ENCODE data around the gene MRPS27. TPM values are rescaled to one million over a fixed set of nuclear protein-coding genes. Genes with fewer than 3 reads are reported as not detected.

MRPS27 gene
- total RNA-seq, 4 donors from 2014 or later: 33.2 to 74.9 (median 62.3) TPM

GRCh38 chr5:72305194-72306142 lies 14.6 kb downstream of the MRPS27 start:
- Histone ChIP-seq H3K36me3 (no peaks in the 10 kb centered on the region), H3K4me3 (no peak overlapping the region), H3K27ac (peak overlapping the region in 3 of 4 donors; percentile 12 to 91 (median 16)), H3K27me3 (no peaks in the 10 kb centered on the region), H3K4me1 (peaks cover 8 to 17% of the 10 kb centered on the region in 2 donors), H3K9me3 (no peaks in the 10 kb centered on the region)
- intact Hi-C loops (cut with DNase I; ENCODE audit: low total_unique reads) (no loop called here), in situ Hi-C loops (cut with MboI; ENCODE audit: low sequenced_read_pairs in 4 of 4) (loop anchor here in 3 of 4 donors (5.0 to 25.0 kb wide), 5 partner anchors 168 to 721 kb away; partner anchors contain the start of gene MCCC2 (in 1 of the 3))
- TF ChIP-seq POLR2A (IDR thresholded peaks at IDR 0.05): no peak
- TF ChIP-seq, protein P1, sequence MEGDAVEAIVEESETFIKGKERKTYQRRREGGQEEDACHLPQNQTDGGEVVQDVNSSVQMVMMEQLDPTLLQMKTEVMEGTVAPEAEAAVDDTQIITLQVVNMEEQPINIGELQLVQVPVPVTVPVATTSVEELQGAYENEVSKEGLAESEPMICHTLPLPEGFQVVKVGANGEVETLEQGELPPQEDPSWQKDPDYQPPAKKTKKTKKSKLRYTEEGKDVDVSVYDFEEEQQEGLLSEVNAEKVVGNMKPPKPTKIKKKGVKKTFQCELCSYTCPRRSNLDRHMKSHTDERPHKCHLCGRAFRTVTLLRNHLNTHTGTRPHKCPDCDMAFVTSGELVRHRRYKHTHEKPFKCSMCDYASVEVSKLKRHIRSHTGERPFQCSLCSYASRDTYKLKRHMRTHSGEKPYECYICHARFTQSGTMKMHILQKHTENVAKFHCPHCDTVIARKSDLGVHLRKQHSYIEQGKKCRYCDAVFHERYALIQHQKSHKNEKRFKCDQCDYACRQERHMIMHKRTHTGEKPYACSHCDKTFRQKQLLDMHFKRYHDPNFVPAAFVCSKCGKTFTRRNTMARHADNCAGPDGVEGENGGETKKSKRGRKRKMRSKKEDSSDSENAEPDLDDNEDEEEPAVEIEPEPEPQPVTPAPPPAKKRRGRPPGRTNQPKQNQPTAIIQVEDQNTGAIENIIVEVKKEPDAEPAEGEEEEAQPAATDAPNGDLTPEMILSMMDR (IDR thresholded peaks at IDR 0.05 in 4 of 5, conservative IDR thresholded peaks at IDR 0.05 in 1 of 5): no peak
- ATAC-seq (no peak), DNase-seq (no peak)

DNA sequence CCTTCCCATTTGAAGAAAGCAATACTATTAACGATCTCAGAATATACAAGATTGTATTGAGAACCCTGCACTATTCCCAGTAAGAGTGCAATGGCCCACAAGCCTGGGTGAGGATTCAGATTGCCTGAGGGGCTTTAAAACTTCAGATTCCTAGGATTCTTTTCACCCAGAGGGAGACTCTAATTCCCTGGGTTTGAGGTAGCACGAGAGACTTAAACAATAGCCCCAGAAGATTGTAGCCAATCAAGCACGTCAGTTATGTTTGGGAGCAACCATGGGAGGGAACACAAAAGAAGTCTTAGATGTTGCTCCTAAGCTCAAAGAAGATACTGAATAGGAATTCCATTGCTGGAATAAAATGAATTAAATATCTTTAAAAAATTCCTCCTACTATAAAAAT lies 17.9 kb downstream of the MRPS27 start:
- intact Hi-C loops (cut with DNase I; ENCODE audit: low total_unique reads): no loop called here
- Histone ChIP-seq H3K36me3 (no peaks in the 10 kb centered on the region), H3K27ac (no peak overlapping the region), H3K9me3 (no peaks in the 10 kb centered on the region), H3K27me3 (no peaks in the 10 kb centered on the region), H3K4me3 (no peak overlapping the region), H3K4me1 (peaks cover 4 to 13% of the 10 kb centered on the region in 2 donors)
- in situ Hi-C loops (cut with MboI; ENCODE audit: low sequenced_read_pairs in 4 of 4): loop anchor here in 3 of 4 donors (10.0 to 25.0 kb wide), 4 partner anchors 167 to 717 kb away; partner anchors contain the start of gene MCCC2 (in 1 of the 3)
- no peak for TF ChIP-seq POLR2A (IDR thresholded peaks at IDR 0.05)
- DNase-seq (no peak), ATAC-seq (no peak)

GRCh38 chr5:72301557-72301956 lies 18.5 kb downstream of the MRPS27 start:
- intact Hi-C loops (cut with DNase I; ENCODE audit: low total_unique reads): no loop called here
- Histone ChIP-seq H3K4me1 (peaks cover 0 to 10% of the 10 kb centered on the region in 2 donors), H3K36me3 (no peaks in the 10 kb centered on the region), H3K27me3 (no peaks in the 10 kb centered on the region), H3K4me3 (no peak overlapping the region), H3K9me3 (no peaks in the 10 kb centered on the region), H3K27ac (no peak overlapping the region)
- DNase-seq (no peak), ATAC-seq (no peak)
- no peak for TF ChIP-seq POLR2A (IDR thresholded peaks at IDR 0.05)
- TF ChIP-seq, protein P1 (IDR thresholded peaks at IDR 0.05 in 4 of 5, conservative IDR thresholded peaks at IDR 0.05 in 1 of 5): no peak
- in situ Hi-C loops (cut with MboI; ENCODE audit: low sequenced_read_pairs in 4 of 4): loop anchor here in 3 of 4 donors (10.0 to 25.0 kb wide), 4 partner anchors 167 to 717 kb away; partner anchors contain the start of gene MCCC2 (in 1 of the 3)

DNA sequence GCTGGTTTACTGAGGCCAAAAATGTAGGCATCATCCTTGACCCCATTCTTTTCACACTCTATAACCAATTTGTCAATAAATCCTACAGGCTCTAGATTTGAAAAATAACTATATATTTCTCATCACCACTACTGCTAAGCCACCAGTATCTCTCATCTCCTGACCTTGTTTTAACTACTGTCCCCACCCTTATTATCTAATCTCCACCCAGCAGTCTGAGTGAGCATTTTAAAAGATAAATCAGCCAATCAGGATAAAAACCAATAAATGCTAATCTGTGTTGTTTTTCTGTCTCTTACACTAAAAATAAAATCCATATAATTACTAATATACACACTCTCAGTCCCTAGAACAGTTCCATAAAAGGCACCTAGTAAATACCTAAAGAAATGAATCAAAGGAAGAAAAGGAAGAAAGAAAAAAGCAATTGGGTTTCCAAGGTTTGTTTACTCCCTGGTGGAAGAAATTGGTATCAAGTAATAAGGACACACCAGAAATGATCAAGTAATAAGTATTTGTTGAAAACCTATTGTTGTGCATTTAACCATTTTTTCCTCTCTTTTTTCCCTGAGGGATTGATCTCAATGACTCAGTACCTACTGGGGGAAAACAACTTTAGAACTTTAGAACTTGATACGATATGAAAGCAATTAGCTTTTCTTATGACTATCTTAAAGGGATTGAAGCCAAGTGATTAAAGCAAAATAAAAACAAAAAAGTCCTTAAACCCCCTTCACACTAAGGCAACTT lies 19.3 kb downstream of the MRPS27 start:
- DNase-seq (no peak), ATAC-seq (no peak)
- Histone ChIP-seq H3K4me1 (peaks cover 0 to 10% of the 10 kb centered on the region in 2 donors), H3K36me3 (no peaks in the 10 kb centered on the region), H3K27ac (no peak overlapping the region), H3K4me3 (no peak overlapping the region), H3K27me3 (no peaks in the 10 kb centered on the region), H3K9me3 (no peaks in the 10 kb centered on the region)
- intact Hi-C loops (cut with DNase I; ENCODE audit: low total_unique reads): no loop called here
- no peak for TF ChIP-seq POLR2A (IDR thresholded peaks at IDR 0.05)
- TF ChIP-seq, protein P1 (IDR thresholded peaks at IDR 0.05 in 4 of 5, conservative IDR thresholded peaks at IDR 0.05 in 1 of 5): no peak
- in situ Hi-C loops (cut with MboI; ENCODE audit: low sequenced_read_pairs in 4 of 4): loop anchor here in 3 of 4 donors (10.0 to 25.0 kb wide), 4 partner anchors 166 to 716 kb away; partner anchors contain the start of gene MCCC2 (in 1 of the 3)
